Hepatocyte (in vitro differentiated cells): ENCODE measurements around the gene NGLY1. TPM values are rescaled to one million over a fixed set of nuclear protein-coding genes. Genes with fewer than 3 reads are reported as not detected.

Experiments
- DNase-seq: peaks from one replicate; pipeline ENCODE4 v3.0.0-alpha.2; 2016; ENCODE audit warnings: low spot score
- H2AFZ ChIP-seq: fragments of 200-600 bp; sonication (generic); 2 replicates; pipeline ENCODE4 v1.6.0; 2016; ENCODE audit warnings: antibody characterized with exemption, mild to moderate bottlenecking
- H3K27ac ChIP-seq: fragments of 200-600 bp; sonication (generic); 2 replicates; pipeline ENCODE4 v1.5.1; 2016; ENCODE audit warnings: mild to moderate bottlenecking
- H3K27me3 ChIP-seq: fragments of 200-600 bp; sonication (generic); 2 replicates; pipeline ENCODE4 v1.6.1; 2016
- H3K36me3 ChIP-seq: fragments of 200-600 bp; sonication (generic); replicated peaks from 2 replicates; pipeline ENCODE4 v1.5.1; 2016; ENCODE audit warnings: low read depth; ENCODE audit not compliant: insufficient read depth
- H3K4me1 ChIP-seq: fragments of 200-600 bp; sonication (generic); 2 replicates; pipeline ENCODE4 v1.5.1; 2016; ENCODE audit warnings: mild to moderate bottlenecking, moderate library complexity; ENCODE audit not compliant: insufficient read depth
- H3K4me2 ChIP-seq: fragments of 200-600 bp; sonication (generic); 2 replicates; pipeline ENCODE4 v1.6.0; 2016
- H3K4me3 ChIP-seq: fragments of 200-600 bp; sonication (generic); 2 replicates; pipeline ENCODE4 v1.5.1; 2016; ENCODE audit warnings: mild to moderate bottlenecking
- H3K79me2 ChIP-seq: fragments of 200-600 bp; sonication (generic); 2 replicates; pipeline ENCODE4 v1.6.0; 2017; ENCODE audit warnings: mild to moderate bottlenecking
- H3K9me2 ChIP-seq: fragments of 200-600 bp; sonication (generic); replicated peaks from 2 replicates; pipeline ENCODE4 v1.6.0; 2017; ENCODE audit warnings: mild to moderate bottlenecking; ENCODE audit not compliant: insufficient read depth
- H3K9me3 ChIP-seq: fragments of 200-600 bp; sonication (generic); 2 replicates; pipeline ENCODE4 v1.5.1; 2016; ENCODE audit warnings: low read depth, mild to moderate bottlenecking
- H4K20me1 ChIP-seq: fragments of 200-600 bp; sonication (generic); 2 replicates; pipeline ENCODE4 v1.6.0; 2016; ENCODE audit warnings: mild to moderate bottlenecking; ENCODE audit not compliant: insufficient read depth, poor library complexity, severe bottlenecking
- CTCF ChIP-seq: fragments of 200-600 bp; sonication (generic); IDR thresholded peaks from 2 replicates; pipeline ENCODE4 v1.5.1; 2016; ENCODE audit warnings: antibody characterized with exemption, mild to moderate bottlenecking; ENCODE audit not compliant: poor library complexity
- EZH2 ChIP-seq: fragments of 200-600 bp; sonication (generic); IDR thresholded peaks from 2 replicates; pipeline ENCODE4 v1.6.1; 2016; ENCODE audit warnings: antibody characterized with exemption, mild to moderate bottlenecking, borderline replicate concordance
- EZH2phosphoT487 ChIP-seq: fragments of 200-600 bp; sonication (generic); IDR thresholded peaks from one replicate; pipeline ENCODE4 v1.6.1; 2018; ENCODE audit warnings: antibody characterized with exemption, mild to moderate bottlenecking, low read depth, moderate library complexity; ENCODE audit not compliant: unreplicated experiment, severe bottlenecking
- WGBS: methylation state at CpG from one replicate; pipeline ENCODE4 v1.1.6; 2016; ENCODE audit warnings: low lambda C conversion rate; ENCODE audit errors: missing lambda C conversion rate; 5-methylcytosine and 5-hydroxymethylcytosine counted together
- polyA plus RNA-seq: library from polyadenylated mRNA; unstranded; fragments of >200 nt; fragmentation: Nextera tagmentation; extraction: Ambion mirVana; gene quantifications from 2 replicates; pipeline ENCODE4 v1.2.1, GENCODE V29; 2016
- total RNA-seq: library from RNA; depleted of rRNA; stranded (reverse); fragments of >200 nt; gene quantifications from 2 replicates; pipeline ENCODE4 v1.2.3, GENCODE V29; 2014

NGLY1 gene
- total and polyA plus RNA-seq, 2 experiments from 2014 or later, result 32.7 to 34.7 TPM

DNA sequence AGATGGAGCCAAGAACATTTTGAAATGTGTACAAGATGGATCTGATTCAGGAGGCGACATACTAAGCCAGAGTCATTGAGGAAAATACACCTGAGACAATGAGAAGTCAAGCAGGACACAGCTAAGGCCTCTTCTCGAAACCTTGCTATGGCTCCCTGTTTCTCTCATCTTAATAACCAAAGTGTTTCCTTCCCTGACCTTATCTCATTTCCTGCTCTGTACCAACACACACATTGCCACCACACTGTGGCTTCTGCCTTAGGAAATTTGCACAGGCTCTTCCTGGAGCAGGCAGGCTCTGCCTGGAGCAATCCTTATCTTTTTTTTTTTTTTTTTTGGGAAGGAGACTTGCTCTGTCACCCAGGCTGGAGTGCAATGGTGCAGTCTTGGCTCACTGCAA, 43.3 kb upstream of the NGLY1 start:
- TF ChIP-seq EZH2 (no peak), EZH2phosphoT487 (no peak), CTCF (no peak)
- H3K4me2 ChIP-seq, result no peak overlapping the region
- no peaks in the 10 kb centered on the region for H3K4me1 ChIP-seq
- no peaks in the 10 kb centered on the region for H3K9me3 ChIP-seq
- no peaks in the 10 kb centered on the region for H3K27me3 ChIP-seq
- no peaks in the 10 kb centered on the region for H3K36me3 ChIP-seq
- H3K9me2 ChIP-seq, result no peaks in the 10 kb centered on the region
- no peak overlapping the region for H3K4me3 ChIP-seq
- H2AFZ ChIP-seq, result no peak overlapping the region
- no peak for DNase-seq
- 89% methylated on average over 2 of the region's 2 CpGs for WGBS
- no peaks in the 10 kb centered on the region for H4K20me1 ChIP-seq
- H3K27ac ChIP-seq, result no peak overlapping the region
- no peaks in the 10 kb centered on the region for H3K79me2 ChIP-seq

GRCh38 chr3:25823314-25823713, 40.1 kb upstream of the NGLY1 start:
- Histone ChIP-seq H3K9me2 (no peaks in the 10 kb centered on the region), H3K4me2 (no peak overlapping the region), H3K4me1 (no peaks in the 10 kb centered on the region), H3K9me3 (no peaks in the 10 kb centered on the region), H3K27ac (no peak overlapping the region), H4K20me1 (no peaks in the 10 kb centered on the region), H3K27me3 (no peaks in the 10 kb centered on the region), H2AFZ (no peak overlapping the region), H3K4me3 (no peak overlapping the region), H3K36me3 (no peaks in the 10 kb centered on the region), H3K79me2 (no peaks in the 10 kb centered on the region)
- DNase-seq, result no peak
- TF ChIP-seq EZH2 (no peak), CTCF (no peak), EZH2phosphoT487 (no peak)
- WGBS, result 94% methylated on average over 3 of the region's 3 CpGs

DNA sequence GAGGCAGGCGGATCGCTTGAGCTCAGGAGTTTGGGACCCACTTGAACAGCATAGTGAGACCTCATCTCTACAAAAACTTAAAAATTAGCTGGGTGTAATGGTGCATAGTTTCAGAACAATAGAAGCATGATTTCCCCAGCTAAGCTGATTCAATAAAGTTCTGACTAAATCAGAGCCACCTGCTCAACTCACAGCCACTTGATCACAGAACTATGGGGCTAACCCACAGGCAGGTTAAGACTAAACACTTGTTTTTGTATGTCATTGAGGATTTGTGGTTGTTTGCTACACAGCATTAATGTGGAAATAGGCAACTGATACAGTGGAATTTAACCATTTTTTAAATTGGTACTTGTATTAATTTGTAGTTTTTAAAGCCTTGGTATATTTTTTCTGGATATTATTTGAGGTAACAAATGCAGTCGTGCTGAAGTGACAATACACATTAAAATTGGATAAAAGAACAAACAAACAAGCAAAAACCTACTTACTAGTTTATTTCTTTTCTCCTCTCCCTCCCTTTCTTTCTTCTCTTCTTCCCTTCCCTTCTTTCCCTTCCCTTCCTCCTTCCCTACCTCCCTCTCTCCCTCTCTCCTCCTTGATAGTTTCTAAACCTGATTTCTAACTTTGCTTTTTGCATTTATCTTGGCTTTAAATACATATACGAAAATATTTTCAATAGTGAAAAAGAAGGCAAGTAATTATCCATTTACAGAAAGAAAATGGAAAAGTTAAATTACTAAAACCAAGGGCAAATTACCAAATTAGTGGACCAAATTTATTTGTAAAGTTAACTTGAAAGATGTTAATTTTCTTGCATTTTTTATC, 38.7 kb upstream of the NGLY1 start:
- 71% methylated on average over 4 of the region's 4 CpGs for WGBS
- no peak for DNase-seq

More for the DNA sequence above, 38.7 kb upstream of the NGLY1 start:
- H3K9me3 ChIP-seq, result no peaks in the 10 kb centered on the region
- TF ChIP-seq CTCF (no peak), EZH2phosphoT487 (no peak), EZH2 (no peak)
- H3K4me2 ChIP-seq, result no peak overlapping the region
- no peak overlapping the region for H2AFZ ChIP-seq
- H3K27ac ChIP-seq, result no peak overlapping the region
- no peaks in the 10 kb centered on the region for H3K79me2 ChIP-seq
- H3K9me2 ChIP-seq, result no peaks in the 10 kb centered on the region
- no peaks in the 10 kb centered on the region for H3K27me3 ChIP-seq
- H4K20me1 ChIP-seq, result no peaks in the 10 kb centered on the region
- no peaks in the 10 kb centered on the region for H3K36me3 ChIP-seq
- H3K4me1 ChIP-seq, result no peaks in the 10 kb centered on the region
- no peak overlapping the region for H3K4me3 ChIP-seq
